Neural cell (in vitro differentiated cells): ENCODE results near the gene LARGE1.

Source experiments
- CTCF ChIP-seq: fragments of 450-650 bp; IDR thresholded peaks from 2 replicates; pipeline ENCODE4 v1.5.1; 2014; ENCODE audit warnings: antibody characterized with exemption, mild to moderate bottlenecking, moderate library complexity; ENCODE audit not compliant: poor library complexity, severe bottlenecking
- EP300 ChIP-seq: fragments of 450-650 bp; conservative IDR thresholded peaks from 2 replicates; pipeline ENCODE4 v1.6.1; 2014; ENCODE audit warnings: antibody characterized with exemption, mild to moderate bottlenecking, moderate library complexity; ENCODE audit not compliant: poor library complexity, severe bottlenecking
- SMC3 ChIP-seq: fragments of 450-650 bp; conservative IDR thresholded peaks from 2 replicates; pipeline ENCODE4 v1.6.1; 2014; ENCODE audit warnings: antibody characterized with exemption, mild to moderate bottlenecking, moderate library complexity; ENCODE audit not compliant: poor library complexity
- TF ChIP-seq, protein P1 (sequence below): IDR thresholded peaks from 2 replicates; pipeline ENCODE4 v1.6.1; 2012; ENCODE audit warnings: borderline replicate concordance

DNA sequence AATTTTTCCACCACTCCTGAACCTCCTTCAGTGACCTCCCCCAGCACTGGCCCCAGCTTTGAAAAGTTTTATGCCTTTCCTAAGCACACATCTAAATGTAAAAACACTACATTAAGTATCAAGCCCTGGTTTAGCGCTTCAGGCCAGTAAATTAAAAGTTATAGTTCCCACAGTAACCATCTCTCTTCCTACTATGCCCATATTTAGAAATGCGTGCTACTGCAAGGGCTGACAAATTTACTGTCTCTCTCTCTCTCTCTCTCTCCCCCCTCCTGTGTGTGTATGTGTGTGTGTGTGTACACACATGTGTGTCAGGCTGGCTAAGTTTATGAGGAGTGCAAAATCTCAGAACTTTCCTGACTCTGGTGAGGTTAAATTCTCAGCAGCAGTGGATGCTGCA, 231.4 kb downstream of the LARGE1 start:
- TF ChIP-seq CTCF = no peak
- no peak for TF ChIP-seq SMC3
- TF ChIP-seq, protein P1, sequence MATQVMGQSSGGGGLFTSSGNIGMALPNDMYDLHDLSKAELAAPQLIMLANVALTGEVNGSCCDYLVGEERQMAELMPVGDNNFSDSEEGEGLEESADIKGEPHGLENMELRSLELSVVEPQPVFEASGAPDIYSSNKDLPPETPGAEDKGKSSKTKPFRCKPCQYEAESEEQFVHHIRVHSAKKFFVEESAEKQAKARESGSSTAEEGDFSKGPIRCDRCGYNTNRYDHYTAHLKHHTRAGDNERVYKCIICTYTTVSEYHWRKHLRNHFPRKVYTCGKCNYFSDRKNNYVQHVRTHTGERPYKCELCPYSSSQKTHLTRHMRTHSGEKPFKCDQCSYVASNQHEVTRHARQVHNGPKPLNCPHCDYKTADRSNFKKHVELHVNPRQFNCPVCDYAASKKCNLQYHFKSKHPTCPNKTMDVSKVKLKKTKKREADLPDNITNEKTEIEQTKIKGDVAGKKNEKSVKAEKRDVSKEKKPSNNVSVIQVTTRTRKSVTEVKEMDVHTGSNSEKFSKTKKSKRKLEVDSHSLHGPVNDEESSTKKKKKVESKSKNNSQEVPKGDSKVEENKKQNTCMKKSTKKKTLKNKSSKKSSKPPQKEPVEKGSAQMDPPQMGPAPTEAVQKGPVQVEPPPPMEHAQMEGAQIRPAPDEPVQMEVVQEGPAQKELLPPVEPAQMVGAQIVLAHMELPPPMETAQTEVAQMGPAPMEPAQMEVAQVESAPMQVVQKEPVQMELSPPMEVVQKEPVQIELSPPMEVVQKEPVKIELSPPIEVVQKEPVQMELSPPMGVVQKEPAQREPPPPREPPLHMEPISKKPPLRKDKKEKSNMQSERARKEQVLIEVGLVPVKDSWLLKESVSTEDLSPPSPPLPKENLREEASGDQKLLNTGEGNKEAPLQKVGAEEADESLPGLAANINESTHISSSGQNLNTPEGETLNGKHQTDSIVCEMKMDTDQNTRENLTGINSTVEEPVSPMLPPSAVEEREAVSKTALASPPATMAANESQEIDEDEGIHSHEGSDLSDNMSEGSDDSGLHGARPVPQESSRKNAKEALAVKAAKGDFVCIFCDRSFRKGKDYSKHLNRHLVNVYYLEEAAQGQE = no peak
- no peak for TF ChIP-seq EP300
